Breast epithelium (tissue), 4 donors: Measurements from ENCODE around the gene GMDS. TPM values are rescaled to one million over a fixed set of nuclear protein-coding genes. Genes with fewer than 3 reads are reported as not detected.

Source experiments
- DNase-seq, 2 donors: peaks; one replicate each; pipeline ENCODE4 v3.0.0-alpha.2; 2019; ENCODE audit warnings: low spot score in 2 of 2
- H3K27ac ChIP-seq, 2 donors: fragments of 200-600 bp; sonication (generic) in 1 of 2; one replicate each; pipeline ENCODE4 v1.5.1; 2016 to 2019; ENCODE audit warnings: mild to moderate bottlenecking in 1 of 2
- H3K27me3 ChIP-seq, 2 donors: fragments of 200-600 bp; sonication (generic) in 1 of 2; one replicate each; pipeline versions ENCODE4 v1.5.1 to v1.6.0; 2017 to 2019; ENCODE audit warnings: control low read depth in 1 of 2, mild to moderate bottlenecking in 1 of 2
- H3K36me3 ChIP-seq: fragments of 200-600 bp; one replicate; pipeline ENCODE4 v1.5.1; 2019
- H3K4me1 ChIP-seq, 2 donors: fragments of 200-600 bp; sonication (generic); one replicate each; pipeline ENCODE4 v1.5.1; 2016 to 2019; ENCODE audit warnings: control low read depth in 1 of 2
- H3K4me3 ChIP-seq, 3 donors: fragments of 200-600 bp; sonication (generic); 1 replicate in 2 of 3; 2 replicates in 1 of 3; pipeline ENCODE4 v1.5.1; 2016 to 2019; ENCODE audit warnings: mild to moderate bottlenecking in 3 of 3, moderate library complexity in 2 of 3
- H3K9me3 ChIP-seq, 2 donors: fragments of 200-600 bp; sonication (generic) in 1 of 2; one replicate each; pipeline ENCODE4 v1.5.1; 2016 to 2019; ENCODE audit warnings: control low read depth in 1 of 2
- POLR2A ChIP-seq: fragments of 450-650 bp; IDR thresholded peaks from one replicate; pipeline ENCODE4 v1.6.1; 2016; ENCODE audit warnings: antibody characterized with exemption, mild to moderate bottlenecking, moderate library complexity
- POLR2AphosphoS5 ChIP-seq, 3 donors: sonication (generic); formaldehyde crosslinking; IDR thresholded peaks; one replicate each; pipeline ENCODE4 v1.6.1; 2017; ENCODE audit warnings: antibody characterized with exemption in 3 of 3
- intact Hi-C: fragments of 100-400 bp; cut with DNase I; formaldehyde crosslinking; loops from one replicate; pipeline ENCODE4 v1.15.1; 2023; ENCODE audit warnings: low total_unique reads
- total RNA-seq, 3 donors: library from RNA; depleted of rRNA; stranded (reverse); fragments of >200 nt; gene quantifications; one replicate each; pipeline ENCODE4 v1.1.0, GENCODE V29; 2016
- TF ChIP-seq, protein P1 (sequence below), 3 donors: fragments of 450-650 bp; IDR thresholded peaks; one replicate each; pipeline ENCODE4 v1.5.1; 2016 to 2017; ENCODE audit warnings: antibody characterized with exemption in 3 of 3, mild to moderate bottlenecking in 3 of 3, moderate library complexity in 3 of 3

The GMDS gene
- total RNA-seq, 3 donors from 2014 or later: 7.5 to 29.2 (median 17.0) TPM

DNA sequence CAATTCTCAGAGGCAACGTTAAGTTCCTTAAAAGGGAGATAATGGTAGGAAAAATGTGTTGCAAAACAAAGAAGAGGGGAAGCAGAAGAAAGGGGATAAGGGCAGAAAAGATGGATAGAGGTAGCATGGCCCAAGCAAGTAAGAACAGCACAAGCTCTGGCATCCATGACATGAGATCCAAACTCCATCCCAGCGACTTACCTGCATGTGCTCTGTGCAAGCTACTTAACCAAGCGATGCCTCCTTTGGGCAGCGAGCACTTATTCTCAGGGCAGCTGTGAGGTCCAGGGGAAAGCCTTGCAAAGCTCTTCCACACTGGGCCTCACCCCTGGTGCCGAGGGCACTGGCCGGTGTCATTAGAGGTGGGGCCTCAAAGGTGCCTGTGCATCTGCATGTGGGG is 340.5 kb downstream of the GMDS start:
- H3K4me1 ChIP-seq: no peaks in the 10 kb centered on the region
- intact Hi-C loops: no loop called here
- no peaks in the 10 kb centered on the region for H3K9me3 ChIP-seq
- H3K27me3 ChIP-seq: no peaks in the 10 kb centered on the region
- no peak for DNase-seq
- no peak overlapping the region for H3K27ac ChIP-seq
- TF ChIP-seq POLR2AphosphoS5 (IDR thresholded peaks at IDR 0.05) (no peak), POLR2A (no peak)
- TF ChIP-seq, protein P1, sequence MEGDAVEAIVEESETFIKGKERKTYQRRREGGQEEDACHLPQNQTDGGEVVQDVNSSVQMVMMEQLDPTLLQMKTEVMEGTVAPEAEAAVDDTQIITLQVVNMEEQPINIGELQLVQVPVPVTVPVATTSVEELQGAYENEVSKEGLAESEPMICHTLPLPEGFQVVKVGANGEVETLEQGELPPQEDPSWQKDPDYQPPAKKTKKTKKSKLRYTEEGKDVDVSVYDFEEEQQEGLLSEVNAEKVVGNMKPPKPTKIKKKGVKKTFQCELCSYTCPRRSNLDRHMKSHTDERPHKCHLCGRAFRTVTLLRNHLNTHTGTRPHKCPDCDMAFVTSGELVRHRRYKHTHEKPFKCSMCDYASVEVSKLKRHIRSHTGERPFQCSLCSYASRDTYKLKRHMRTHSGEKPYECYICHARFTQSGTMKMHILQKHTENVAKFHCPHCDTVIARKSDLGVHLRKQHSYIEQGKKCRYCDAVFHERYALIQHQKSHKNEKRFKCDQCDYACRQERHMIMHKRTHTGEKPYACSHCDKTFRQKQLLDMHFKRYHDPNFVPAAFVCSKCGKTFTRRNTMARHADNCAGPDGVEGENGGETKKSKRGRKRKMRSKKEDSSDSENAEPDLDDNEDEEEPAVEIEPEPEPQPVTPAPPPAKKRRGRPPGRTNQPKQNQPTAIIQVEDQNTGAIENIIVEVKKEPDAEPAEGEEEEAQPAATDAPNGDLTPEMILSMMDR (IDR thresholded peaks at IDR 0.05): no peak
- no peak overlapping the region for H3K4me3 ChIP-seq
- H3K36me3 ChIP-seq: no peaks in the 10 kb centered on the region

- Histone ChIP-seq H3K4me1 (no peaks in the 10 kb centered on the region), H3K36me3 (no peaks in the 10 kb centered on the region), H3K27ac (no peak overlapping the region), H3K9me3 (no peaks in the 10 kb centered on the region), H3K4me3 (no peak overlapping the region), H3K27me3 (no peaks in the 10 kb centered on the region)
- intact Hi-C loops: no loop called here
- TF ChIP-seq POLR2A (no peak), POLR2AphosphoS5 (IDR thresholded peaks at IDR 0.05) (no peak)
- TF ChIP-seq, protein P1 (IDR thresholded peaks at IDR 0.05): no peak
- no peak for DNase-seq
Observed at GRCh38 chr6:1904466-1904799, 341.0 kb downstream of the GMDS start.

GRCh38 chr6:1903780-1904465 is 341.5 kb downstream of the GMDS start:
- no peak for TF ChIP-seq POLR2AphosphoS5 (IDR thresholded peaks at IDR 0.05)
- Histone ChIP-seq H3K36me3 (no peaks in the 10 kb centered on the region), H3K9me3 (no peaks in the 10 kb centered on the region), H3K4me1 (no peaks in the 10 kb centered on the region), H3K27ac (no peak overlapping the region), H3K27me3 (no peaks in the 10 kb centered on the region), H3K4me3 (no peak overlapping the region)
- intact Hi-C loops: no loop called here
- no peak for DNase-seq

- intact Hi-C loops: no loop called here
- no peaks in the 10 kb centered on the region for H3K4me1 ChIP-seq
- H3K27ac ChIP-seq: no peak overlapping the region
Observed at GRCh38 chr6:1901556-1901955, 343.8 kb downstream of the GMDS start.

GRCh38 chr6:1896897-1897296 is 348.5 kb downstream of the GMDS start:
- Histone ChIP-seq H3K4me3 (no peak overlapping the region), H3K36me3 (no peaks in the 10 kb centered on the region), H3K27me3 (no peaks in the 10 kb centered on the region), H3K4me1 (no peaks in the 10 kb centered on the region), H3K27ac (no peak overlapping the region), H3K9me3 (no peaks in the 10 kb centered on the region)
- no peak for TF ChIP-seq POLR2A
- TF ChIP-seq, protein P1 (IDR thresholded peaks at IDR 0.05): no peak
- no peak for TF ChIP-seq POLR2AphosphoS5 (IDR thresholded peaks at IDR 0.05)
- intact Hi-C loops: no loop called here
- DNase-seq: no peak

More at GRCh38 chr6:1901556-1901955, 343.8 kb downstream of the GMDS start:
- TF ChIP-seq POLR2A: no peak
- TF ChIP-seq, protein P1 (IDR thresholded peaks at IDR 0.05): no peak
- TF ChIP-seq POLR2AphosphoS5 (IDR thresholded peaks at IDR 0.05): no peak
- no peaks in the 10 kb centered on the region for H3K9me3 ChIP-seq
- no peaks in the 10 kb centered on the region for H3K27me3 ChIP-seq
- H3K36me3 ChIP-seq: no peaks in the 10 kb centered on the region
- DNase-seq: no peak
- H3K4me3 ChIP-seq: no peak overlapping the region
